DND-41 (cell line): Measurements from ENCODE around the gene DNMT1.

Experiments
- ATAC-seq: fragments of 200-7000 bp; cut with Tn5 transposase; 3 replicates; pipeline ENCODE4 v1.9.1; 2021; ENCODE audit warnings: low read depth; ENCODE audit not compliant: insufficient read depth
- DNase-seq: peaks from one replicate; pipeline ENCODE4 v3.0.0-alpha.2; 2020
- H2AFZ ChIP-seq: 2 replicates; pipeline ENCODE4 v1.6.0; 2012; ENCODE audit warnings: low read depth, low read length
- H3K27ac ChIP-seq: 2 replicates; pipeline ENCODE4 v1.5.1; 2012; ENCODE audit warnings: low read length, inconsistent platforms
- H3K27me3 ChIP-seq: fragments of 200-600 bp; sonication (generic); 2 replicates; pipeline ENCODE4 v1.6.0; 2012; ENCODE audit warnings: low read length, mild to moderate bottlenecking, inconsistent platforms; ENCODE audit not compliant: insufficient read depth, poor library complexity
- H3K36me3 ChIP-seq: 2 replicates; pipeline ENCODE4 v1.5.1; 2012; ENCODE audit warnings: low read length, inconsistent platforms; ENCODE audit not compliant: insufficient read depth
- H3K4me1 ChIP-seq: 2 replicates; pipeline ENCODE4 v1.5.1; 2012; ENCODE audit warnings: mild to moderate bottlenecking, low read length; ENCODE audit not compliant: insufficient read depth
- H3K4me2 ChIP-seq: 2 replicates; pipeline ENCODE4 v1.6.0; 2012; ENCODE audit warnings: mild to moderate bottlenecking, moderate library complexity, low read length, inconsistent platforms; ENCODE audit not compliant: insufficient read depth
- H3K4me3 ChIP-seq, 2 experiments: fragments of 200-600 bp in 1 of 2; shearing (Covaris generic) in 1 of 2; 2 replicates each; pipeline ENCODE4 v1.5.1; 2012 to 2016; ENCODE audit warnings: inconsistent platforms in 2 of 2, low read length in 2 of 2, mild to moderate bottlenecking in 2 of 2, low read depth in 1 of 2, moderate library complexity in 1 of 2
- H3K79me2 ChIP-seq: 2 replicates; pipeline ENCODE4 v1.6.0; 2012; ENCODE audit warnings: low read length, inconsistent platforms; ENCODE audit not compliant: insufficient read depth
- H3K9ac ChIP-seq: 2 replicates; pipeline ENCODE4 v1.6.0; 2012; ENCODE audit warnings: low read depth, mild to moderate bottlenecking, inconsistent platforms, low read length, moderate library complexity
- H3K9me3 ChIP-seq: 2 replicates; pipeline ENCODE4 v1.5.1; 2012; ENCODE audit warnings: low read length, moderate library complexity, mild to moderate bottlenecking, inconsistent platforms; ENCODE audit not compliant: insufficient read depth, severe bottlenecking
- H4K20me1 ChIP-seq: 2 replicates; pipeline ENCODE4 v1.6.0; 2012; ENCODE audit warnings: low read length; ENCODE audit not compliant: insufficient read depth
- CTCF ChIP-seq: IDR thresholded peaks from 2 replicates; pipeline ENCODE4 v1.5.1; 2012; ENCODE audit warnings: borderline replicate concordance, low read length, moderate library complexity, mild to moderate bottlenecking; ENCODE audit not compliant: poor library complexity, severe bottlenecking; ENCODE audit errors: extremely low read depth
- EZH2 ChIP-seq: IDR thresholded peaks from 3 replicates; pipeline ENCODE4 v1.6.1; 2012; ENCODE audit warnings: borderline replicate concordance, low read depth, mild to moderate bottlenecking, moderate library complexity, low read length, inconsistent platforms; ENCODE audit not compliant: severe bottlenecking

The DNMT1 gene

GRCh38 chr19:10124429-10124828, 70.3 kb downstream of the DNMT1 start:
- TF ChIP-seq EZH2 (no peak), CTCF (no peak)
- Histone ChIP-seq H3K79me2 (peaks cover 3% of the 10 kb centered on the region), H2AFZ (no peak overlapping the region), H4K20me1 (peaks cover 5% of the 10 kb centered on the region; the same call in 1 of the 2 replicates), H3K27ac (no peak overlapping the region), H3K4me2 (no peak overlapping the region), H3K9ac (no peak overlapping the region), H3K4me3 (no peak overlapping the region), H3K4me1 (peaks cover 3% of the 10 kb centered on the region), H3K36me3 (peaks cover 38% of the 10 kb centered on the region), H3K27me3 (no peaks in the 10 kb centered on the region), H3K9me3 (no peaks in the 10 kb centered on the region)
- no peak for ATAC-seq
- DNase-seq = no peak

GRCh38 chr19:10122045-10122444, 72.7 kb downstream of the DNMT1 start:
- no peak overlapping the region for H3K9ac ChIP-seq
- peaks cover 19% of the 10 kb centered on the region for H3K4me1 ChIP-seq
- TF ChIP-seq EZH2 = no peak
- TF ChIP-seq CTCF = no peak
- no peak overlapping the region for H2AFZ ChIP-seq
- H3K4me2 ChIP-seq = no peak overlapping the region
- H3K79me2 ChIP-seq = peaks cover 27% of the 10 kb centered on the region
- H3K4me3 ChIP-seq = no peak overlapping the region
- no peak for ATAC-seq
- DNase-seq = no peak
- H4K20me1 ChIP-seq = peaks cover 19% of the 10 kb centered on the region
- H3K36me3 ChIP-seq = peaks cover 36% of the 10 kb centered on the region
- no peaks in the 10 kb centered on the region for H3K27me3 ChIP-seq
- no peak overlapping the region for H3K27ac ChIP-seq
- no peaks in the 10 kb centered on the region for H3K9me3 ChIP-seq

- TF ChIP-seq EZH2 (no peak), CTCF (no peak)
These were observed 74.1 kb downstream of the DNMT1 start for GRCh38 chr19:10120538-10121189.

More at GRCh38 chr19:10120538-10121189, 74.1 kb downstream of the DNMT1 start:
- no peaks in the 10 kb centered on the region for H3K9me3 ChIP-seq
- no peak overlapping the region for H3K9ac ChIP-seq
- no peak overlapping the region for H3K27ac ChIP-seq
- no peaks in the 10 kb centered on the region for H3K27me3 ChIP-seq
- no peak for ATAC-seq
- DNase-seq = no peak
- peaks cover 27% of the 10 kb centered on the region for H3K79me2 ChIP-seq
- peaks cover 32% of the 10 kb centered on the region for H4K20me1 ChIP-seq
- peaks cover 40% of the 10 kb centered on the region for H3K36me3 ChIP-seq
- H3K4me3 ChIP-seq = no peak overlapping the region
- no peak overlapping the region for H3K4me2 ChIP-seq
- peaks cover 20% of the 10 kb centered on the region for H3K4me1 ChIP-seq
- no peak overlapping the region for H2AFZ ChIP-seq
